Stimulated activated memory B cell treated with anti-CD40 and anti-IgM and Interleukin-4, amounts not matched to agents 10 μg/mL and 1 μg/mL and 100 μg/mL, for 72 hours (primary cell): ENCODE results near the gene ADCY7.
A peak's percentile ranks its signal among the peaks of the same experiment; 100 is the strongest.

Experiments used
- ATAC-seq: fragments of 150-1000 bp; cut with Tn5 transposase; 2 replicates; pipeline ENCODE4 v1.10.0; 2021
- H3K27ac Mint-ChIP-seq: one replicate; pipeline ENCODE4 v1.8.0; 2022; ENCODE audit warnings: mild to moderate bottlenecking, mixed read lengths
- H3K27me3 Mint-ChIP-seq: one replicate; pipeline ENCODE4 v1.8.0; 2022; ENCODE audit warnings: mixed read lengths
- H3K36me3 Mint-ChIP-seq: one replicate; pipeline ENCODE4 v1.8.0; 2022; ENCODE audit warnings: mixed read lengths
- H3K4me1 Mint-ChIP-seq: one replicate; pipeline ENCODE4 v1.8.0; 2022; ENCODE audit warnings: mixed read lengths
- H3K4me3 Mint-ChIP-seq: one replicate; pipeline ENCODE4 v1.8.0; 2022; ENCODE audit warnings: mild to moderate bottlenecking, moderate library complexity, mixed read lengths
- H3K9me3 Mint-ChIP-seq: one replicate; pipeline ENCODE4 v1.8.0; 2022; ENCODE audit warnings: mixed read lengths

ADCY7 gene

DNA sequence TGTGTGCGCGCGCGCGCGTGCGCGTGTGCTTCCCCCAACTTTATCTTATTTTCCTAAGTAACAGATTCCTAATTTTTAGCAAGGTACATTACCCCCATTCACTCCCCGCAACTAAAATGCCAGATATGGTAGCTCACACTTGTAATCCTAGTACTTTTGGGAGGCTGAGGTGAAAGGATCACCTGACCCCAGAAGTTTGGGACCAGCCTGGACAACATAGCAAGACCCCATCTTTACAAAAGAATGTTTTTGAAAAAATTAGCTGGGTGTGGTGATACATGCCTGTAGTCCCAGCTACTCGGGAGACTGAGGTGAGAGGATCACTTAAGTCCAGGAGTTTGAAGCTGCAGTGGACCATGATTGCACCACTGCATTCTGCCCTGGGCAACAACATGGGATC lies 97.3 kb downstream of the ADCY7 start:
- Mint-ChIP-seq H3K27ac (no peak overlapping the region), H3K4me1 (peaks cover 71% of the 10 kb centered on the region), H3K4me3 (no peak overlapping the region), H3K27me3 (no peaks in the 10 kb centered on the region), H3K36me3 (peaks cover 44% of the 10 kb centered on the region), H3K9me3 (no peaks in the 10 kb centered on the region)
- no peak for ATAC-seq

DNA sequence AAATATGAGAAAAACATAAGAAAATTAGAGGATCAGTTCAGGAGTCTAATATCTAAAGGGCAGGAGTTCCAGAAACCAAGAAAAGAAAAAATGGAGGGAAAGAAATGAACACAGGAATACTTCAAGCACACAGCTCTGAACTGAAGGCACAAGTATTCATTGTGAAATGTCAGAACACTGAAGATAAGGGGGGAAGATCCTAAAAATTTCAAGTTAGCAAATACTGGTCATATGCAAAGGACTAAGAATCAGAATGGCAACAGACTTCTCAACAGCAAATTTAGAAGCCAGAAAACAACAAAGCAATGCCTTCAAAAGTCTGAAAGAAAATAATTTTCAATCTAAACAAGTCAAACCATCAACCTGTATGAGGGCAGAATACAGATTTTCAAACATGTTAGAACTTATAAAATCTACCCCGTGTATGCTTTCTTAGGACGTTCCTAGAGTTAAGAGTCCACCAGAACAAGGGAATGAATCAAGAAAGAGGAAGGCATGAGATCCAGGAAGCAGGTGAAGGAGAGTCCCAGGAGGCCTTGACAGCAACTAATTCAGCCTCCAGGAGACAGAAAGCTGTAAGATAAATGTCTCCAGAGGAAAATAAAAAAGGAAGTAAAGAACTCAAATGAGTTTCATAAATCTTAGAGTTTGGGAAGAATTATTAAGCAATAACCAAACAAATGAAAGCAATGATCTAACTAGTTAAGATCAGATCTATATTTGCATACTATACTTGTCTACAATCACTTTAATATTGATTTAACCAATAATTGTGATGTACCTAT lies 99.6 kb downstream of the ADCY7 start:
- Mint-ChIP-seq H3K27ac (peak overlapping the region; percentile 60), H3K27me3 (no peaks in the 10 kb centered on the region), H3K36me3 (peaks cover 44% of the 10 kb centered on the region), H3K9me3 (no peaks in the 10 kb centered on the region), H3K4me3 (no peak overlapping the region), H3K4me1 (peaks cover 66% of the 10 kb centered on the region)
- no peak for ATAC-seq
